Coronary artery (tissue), 2 donors: ENCODE data around the gene GPC6.

Experiments used
- DNase-seq: peaks from one replicate; pipeline ENCODE4 v3.0.0-alpha.2; 2017; ENCODE audit warnings: low spot score
- H3K27ac ChIP-seq, 2 donors: fragments of 200-600 bp; sonication (generic); one replicate each; pipeline ENCODE4 v1.5.1; 2016 to 2019
- H3K4me3 ChIP-seq: fragments of 200-600 bp; sonication (generic); 2 replicates; pipeline ENCODE4 v1.5.1; 2016; ENCODE audit warnings: mild to moderate bottlenecking, moderate library complexity
- TF ChIP-seq, protein P1 (sequence below): fragments of 200-600 bp; sonication (generic); IDR thresholded peaks from one replicate; pipeline ENCODE4 v1.5.1; 2019; ENCODE audit warnings: antibody characterized with exemption

The GPC6 gene

DNA sequence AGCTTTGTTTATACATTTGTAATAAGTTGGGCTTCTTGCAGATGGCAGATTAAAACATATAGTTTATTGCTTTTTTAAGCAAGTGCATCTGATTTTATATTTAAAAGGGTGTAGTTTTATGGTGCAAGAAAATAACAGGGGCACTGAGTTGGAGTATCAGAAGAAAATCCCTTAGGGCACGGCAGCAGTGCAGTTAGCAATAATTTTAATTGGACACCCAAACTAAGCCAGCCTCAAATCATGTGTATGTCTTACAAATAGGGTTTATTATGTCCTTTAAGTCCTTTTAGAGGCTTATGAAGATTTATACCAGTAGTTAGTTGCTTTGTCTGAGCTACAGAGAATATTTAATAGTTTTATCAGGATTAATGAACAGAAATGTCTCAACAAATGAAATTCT is 57.5 kb downstream of the GPC6 start:
- DNase-seq = no peak
- Histone ChIP-seq H3K27ac (no peak overlapping the region), H3K4me3 (no peak overlapping the region)
- TF ChIP-seq, protein P1, sequence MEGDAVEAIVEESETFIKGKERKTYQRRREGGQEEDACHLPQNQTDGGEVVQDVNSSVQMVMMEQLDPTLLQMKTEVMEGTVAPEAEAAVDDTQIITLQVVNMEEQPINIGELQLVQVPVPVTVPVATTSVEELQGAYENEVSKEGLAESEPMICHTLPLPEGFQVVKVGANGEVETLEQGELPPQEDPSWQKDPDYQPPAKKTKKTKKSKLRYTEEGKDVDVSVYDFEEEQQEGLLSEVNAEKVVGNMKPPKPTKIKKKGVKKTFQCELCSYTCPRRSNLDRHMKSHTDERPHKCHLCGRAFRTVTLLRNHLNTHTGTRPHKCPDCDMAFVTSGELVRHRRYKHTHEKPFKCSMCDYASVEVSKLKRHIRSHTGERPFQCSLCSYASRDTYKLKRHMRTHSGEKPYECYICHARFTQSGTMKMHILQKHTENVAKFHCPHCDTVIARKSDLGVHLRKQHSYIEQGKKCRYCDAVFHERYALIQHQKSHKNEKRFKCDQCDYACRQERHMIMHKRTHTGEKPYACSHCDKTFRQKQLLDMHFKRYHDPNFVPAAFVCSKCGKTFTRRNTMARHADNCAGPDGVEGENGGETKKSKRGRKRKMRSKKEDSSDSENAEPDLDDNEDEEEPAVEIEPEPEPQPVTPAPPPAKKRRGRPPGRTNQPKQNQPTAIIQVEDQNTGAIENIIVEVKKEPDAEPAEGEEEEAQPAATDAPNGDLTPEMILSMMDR = no peak

GRCh38 chr13:93286047-93286446 is 59.4 kb downstream of the GPC6 start:
- H3K27ac ChIP-seq = no peak overlapping the region
- TF ChIP-seq, protein P1 = no peak
- no peak overlapping the region for H3K4me3 ChIP-seq
- DNase-seq = no peak

DNA sequence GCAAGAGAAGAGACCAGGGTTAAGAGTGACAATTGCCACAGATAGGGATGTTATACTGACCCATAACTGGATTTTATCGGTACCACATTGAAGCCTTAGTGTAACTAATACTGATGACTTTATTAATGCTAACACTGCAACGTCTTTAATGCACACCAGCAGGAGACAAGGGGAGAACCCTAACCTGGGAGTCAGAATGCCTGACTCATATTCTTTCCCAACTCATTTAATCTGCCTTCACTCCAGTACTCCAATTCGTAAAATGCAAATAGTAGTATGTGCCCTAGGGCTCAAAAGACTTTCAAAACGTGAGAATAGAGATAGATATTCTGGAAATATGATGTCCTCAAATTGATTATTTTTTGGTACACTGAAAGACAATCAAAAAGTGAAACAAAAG is 62.4 kb downstream of the GPC6 start:
- no peak overlapping the region for H3K27ac ChIP-seq

DNA sequence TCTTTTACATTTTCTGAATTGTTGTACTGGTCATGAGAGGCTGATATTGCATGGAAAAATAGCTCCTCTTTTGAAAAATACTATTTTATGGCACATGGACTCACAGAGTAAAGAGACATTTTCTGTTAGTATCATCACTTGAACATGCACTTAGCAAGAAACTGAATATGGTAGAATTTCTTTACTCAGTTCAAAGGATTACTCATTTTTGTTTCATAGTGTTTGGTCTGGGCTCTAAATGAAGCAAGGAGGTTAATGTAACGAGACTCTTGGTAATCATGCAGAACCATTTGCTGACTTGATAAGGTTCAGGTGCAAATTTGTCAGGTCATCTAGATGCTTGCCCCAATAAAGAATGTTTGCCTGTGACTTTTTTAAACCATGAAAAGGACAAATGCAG is 63.2 kb downstream of the GPC6 start:
- Histone ChIP-seq H3K4me3 (no peak overlapping the region), H3K27ac (no peak overlapping the region)
- DNase-seq = no peak
- TF ChIP-seq, protein P1 = no peak

More for the DNA sequence above, 62.4 kb downstream of the GPC6 start:
- TF ChIP-seq, protein P1 = no peak
- no peak overlapping the region for H3K4me3 ChIP-seq
- no peak for DNase-seq

GRCh38 chr13:93290503-93290902 is 63.9 kb downstream of the GPC6 start:
- TF ChIP-seq, protein P1 = no peak
- DNase-seq = no peak
- Histone ChIP-seq H3K4me3 (no peak overlapping the region), H3K27ac (no peak overlapping the region)

DNA sequence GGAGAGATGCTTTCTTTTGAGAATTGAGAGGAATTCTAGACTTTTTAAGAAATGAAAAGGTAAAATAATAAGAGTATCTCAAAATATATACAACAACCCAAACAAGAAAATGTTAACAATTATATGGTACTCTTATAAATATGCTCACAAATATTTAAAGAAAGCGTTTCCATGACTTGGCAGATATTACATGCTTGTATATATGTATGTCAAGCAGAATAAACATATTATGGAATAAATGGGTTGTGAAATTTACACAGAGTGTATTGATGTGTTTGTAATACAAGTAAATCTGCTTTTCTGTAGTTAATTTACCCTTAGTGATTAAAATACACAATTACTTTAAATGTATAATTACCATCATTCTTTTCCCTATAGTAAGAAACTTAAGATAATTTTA is 65.8 kb downstream of the GPC6 start:
- no peak for DNase-seq
- TF ChIP-seq, protein P1 = no peak
- no peak overlapping the region for H3K4me3 ChIP-seq
- H3K27ac ChIP-seq = no peak overlapping the region

GRCh38 chr13:93293710-93294109 is 67.1 kb downstream of the GPC6 start:
- no peak overlapping the region for H3K27ac ChIP-seq
- no peak overlapping the region for H3K4me3 ChIP-seq
- TF ChIP-seq, protein P1 = no peak
- DNase-seq = no peak
